Measurements from ENCODE around the gene SESN1.

GRCh38 chr6:109013656-109014305 lies 80.9 kb downstream of the SESN1 start:
- TF ChIP-seq CTCF (IDR thresholded peaks at IDR 0.05) (no peak), POLR2AphosphoS5 (IDR thresholded peaks at IDR 0.05) (no peak), EP300 (IDR thresholded peaks at IDR 0.05) (no peak)

Data from esophagus muscularis mucosa (tissue), 4 donors.